ENCODE data around the gene PEX16.

The PEX16 gene

DNA sequence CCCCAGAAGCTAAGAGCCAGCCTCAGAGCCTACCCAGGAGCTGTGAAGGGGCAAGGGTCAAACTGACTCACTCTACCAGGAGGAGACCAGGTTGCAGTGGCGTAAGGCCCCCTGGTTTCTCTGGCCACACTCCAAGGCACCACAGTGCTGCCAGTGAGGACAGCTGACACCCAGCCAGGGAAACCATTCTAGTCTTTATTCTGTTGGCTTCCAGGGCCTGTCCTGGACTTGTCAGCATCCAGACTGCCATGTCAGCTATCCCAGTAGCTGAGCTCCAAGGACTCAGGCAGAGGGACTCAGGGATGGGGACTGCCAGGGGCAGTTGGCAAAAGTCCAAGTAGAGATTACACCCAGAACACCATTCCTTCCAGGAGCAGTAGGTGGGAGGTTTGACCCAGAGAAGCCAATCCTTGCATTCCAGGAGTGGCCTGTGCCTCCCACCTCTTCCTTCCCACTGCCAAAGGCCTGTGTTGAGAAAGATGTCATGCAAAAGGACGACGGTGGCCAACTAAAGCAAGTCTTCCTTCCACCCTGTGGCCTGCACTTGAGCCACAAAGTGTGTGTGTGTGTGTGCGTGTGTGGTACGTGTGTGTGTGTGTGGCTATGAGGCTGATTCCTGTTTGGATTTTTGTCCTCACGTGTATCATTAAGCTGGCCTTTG is 35.8 kb downstream of the PEX16 start:
- no peak overlapping the region for H3K4me3 ChIP-seq (ENCODE audit: low read depth, low read length)
- DNase-seq (ENCODE audit: low read depth), result no peak
- TF ChIP-seq MAX (IDR thresholded peaks at IDR 0.05; ENCODE audit: low read depth, low read length), result no peak
- TF ChIP-seq CTCF (IDR thresholded peaks at IDR 0.05; ENCODE audit: low read depth, low read length), result no peak
- TF ChIP-seq POLR2A (IDR thresholded peaks at IDR 0.05; ENCODE audit: extremely low read depth, insufficient read length), result no peak
- no peak for TF ChIP-seq MYC (IDR thresholded peaks at IDR 0.05; ENCODE audit: low read depth, low read length)

- TF ChIP-seq MAX (IDR thresholded peaks at IDR 0.05; ENCODE audit: low read depth, low read length), result no peak
- no peak for TF ChIP-seq POLR2A (IDR thresholded peaks at IDR 0.05; ENCODE audit: extremely low read depth, insufficient read length)
- no peak for TF ChIP-seq CTCF (IDR thresholded peaks at IDR 0.05; ENCODE audit: low read depth, low read length)
- no peak for TF ChIP-seq MYC (IDR thresholded peaks at IDR 0.05; ENCODE audit: low read depth, low read length)
- DNase-seq (ENCODE audit: low read depth), result no peak
- no peak overlapping the region for H3K4me3 ChIP-seq (ENCODE audit: low read depth, low read length)
Observed at GRCh38 chr11:45880772-45881570, 36.7 kb downstream of the PEX16 start.

DNA sequence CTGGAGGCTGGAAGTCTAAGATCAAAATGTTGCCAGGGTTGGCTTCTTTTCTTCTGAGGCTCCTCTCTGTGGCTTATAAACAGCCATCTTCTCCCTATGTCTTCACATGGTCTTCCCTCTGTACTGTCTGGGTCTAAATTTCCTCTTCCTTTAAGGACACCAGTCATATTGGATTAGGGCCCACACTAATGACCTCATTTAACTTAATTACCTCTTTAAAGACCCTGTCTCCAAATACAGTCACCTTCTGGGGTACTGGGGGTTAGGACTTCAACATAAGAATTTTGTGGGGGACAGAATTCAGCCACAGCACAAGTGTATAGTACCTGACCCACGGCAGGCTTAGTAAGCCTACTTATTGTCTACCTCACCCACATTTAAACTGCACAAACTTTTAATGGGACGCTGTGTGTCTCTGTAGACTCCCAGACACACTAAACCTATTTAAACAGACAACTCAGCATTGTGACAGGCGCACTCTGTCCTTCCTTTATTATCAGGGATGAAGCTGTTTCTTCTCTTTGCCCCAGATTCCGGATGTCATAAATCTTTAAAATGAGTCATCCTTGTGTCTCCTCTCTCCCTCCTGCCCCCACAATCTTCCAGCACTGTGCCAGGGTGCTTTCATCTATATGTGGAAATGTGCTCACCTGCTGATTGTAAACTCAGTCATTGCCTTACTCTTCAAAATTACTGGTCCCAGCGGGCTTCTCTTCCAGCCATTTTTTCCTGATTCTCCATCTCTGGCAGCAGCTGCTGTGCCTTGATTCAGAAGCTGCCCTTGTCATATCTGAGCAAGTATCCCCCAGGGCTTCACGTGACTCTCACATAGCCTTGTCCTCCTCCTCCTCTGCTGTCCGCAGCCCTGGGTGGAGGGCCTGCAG is 37.6 kb downstream of the PEX16 start:
- peak; percentile 50 for DNase-seq (ENCODE audit: low read depth)
- TF ChIP-seq MYC (IDR thresholded peaks at IDR 0.05; ENCODE audit: low read depth, low read length) (no peak), CTCF (IDR thresholded peaks at IDR 0.05; ENCODE audit: low read depth, low read length) (no peak), MAX (IDR thresholded peaks at IDR 0.05; ENCODE audit: low read depth, low read length) (no peak), POLR2A (IDR thresholded peaks at IDR 0.05; ENCODE audit: extremely low read depth, insufficient read length) (no peak)
- no peak overlapping the region for H3K4me3 ChIP-seq (ENCODE audit: low read depth, low read length)

GRCh38 chr11:45877845-45878244 is 39.8 kb downstream of the PEX16 start:
- DNase-seq (ENCODE audit: low read depth), result no peak
- TF ChIP-seq MAX (IDR thresholded peaks at IDR 0.05; ENCODE audit: low read depth, low read length) (no peak), MYC (IDR thresholded peaks at IDR 0.05; ENCODE audit: low read depth, low read length) (no peak), POLR2A (IDR thresholded peaks at IDR 0.05; ENCODE audit: extremely low read depth, insufficient read length) (no peak), CTCF (IDR thresholded peaks at IDR 0.05; ENCODE audit: low read depth, low read length) (no peak)
- no peak overlapping the region for H3K4me3 ChIP-seq (ENCODE audit: low read depth, low read length)

- TF ChIP-seq CTCF (IDR thresholded peaks at IDR 0.05; ENCODE audit: low read depth, low read length) (no peak), POLR2A (IDR thresholded peaks at IDR 0.05; ENCODE audit: extremely low read depth, insufficient read length) (no peak), MYC (IDR thresholded peaks at IDR 0.05; ENCODE audit: low read depth, low read length) (no peak), MAX (IDR thresholded peaks at IDR 0.05; ENCODE audit: low read depth, low read length) (no peak)
- no peak overlapping the region for H3K4me3 ChIP-seq (ENCODE audit: low read depth, low read length)
- DNase-seq (ENCODE audit: low read depth), result no peak
Observed at GRCh38 chr11:45877221-45877620, 40.5 kb downstream of the PEX16 start.
